Thyroid gland (tissue), 4 donors: Measurements from ENCODE around the gene COL21A1.

Source experiments
- CTCF ChIP-seq, 6 experiments: fragments of 200-600 bp in 3 of 6; fragments of 450-650 bp in 3 of 6; sonication (generic) in 3 of 6; IDR thresholded peaks; one replicate each; pipeline ENCODE4 v1.5.1; 2016 to 2019; ENCODE audit warnings: antibody characterized with exemption in 6 of 6, mild to moderate bottlenecking in 2 of 6, inconsistent platforms in 1 of 6, moderate library complexity in 1 of 6
- POLR2A ChIP-seq, 2 donors: fragments of 450-650 bp; IDR thresholded peaks; one replicate each; pipeline ENCODE4 v1.6.1; 2017; ENCODE audit warnings: antibody characterized with exemption in 2 of 2, mild to moderate bottlenecking in 2 of 2, moderate library complexity in 1 of 2

- TF ChIP-seq CTCF (IDR thresholded peaks at IDR 0.05) (no peak), POLR2A (IDR thresholded peaks at IDR 0.05) (no peak)
Measured at GRCh38 chr6:56168596-56168995, 78.8 kb downstream of the COL21A1 start.
